PC-9 (cell line): ENCODE results near the gene ZNF638. TPM values are rescaled to one million over a fixed set of nuclear protein-coding genes. Genes with fewer than 3 reads are reported as not detected.

Experiments
- BruUV-seq: library from RNA; stranded (reverse); fragments of 400-500 nt; replicated peaks from 2 replicates; lab custom pipeline; 2021; lab: Mats Ljungman, UMichigan
- CTCF ChIA-PET: fragments of 300-600 bp; sonication (Branson Sonifier 250); formaldehyde crosslinking; loops from one replicate; lab custom pipeline; 2022; ENCODE audit warnings: antibody characterized with exemption; lab: Charles Lee
- POLR2A ChIA-PET: fragments of 300-600 bp; sonication (Branson Sonifier 250); formaldehyde crosslinking; loops from one replicate; lab custom pipeline; 2022; ENCODE audit warnings: antibody characterized with exemption; ENCODE audit not compliant: unreplicated experiment; lab: Charles Lee
- DNase-seq, 2 experiments: peaks; one replicate each; pipeline versions ENCODE4 v3.0.0 to v3.0.0-alpha.2; 2015 to 2022; ENCODE audit warnings: mixed read lengths in 1 of 2
- H2AFZ ChIP-seq: fragments of 200-600 bp; sonication (generic); 2 replicates; pipeline ENCODE4 v1.8.1; 2017; ENCODE audit warnings: antibody characterized with exemption
- H3F3A ChIP-seq: fragments of 200-600 bp; sonication (generic); 2 replicates; pipeline ENCODE4 v1.8.1; 2017; ENCODE audit warnings: antibody characterized with exemption, mild to moderate bottlenecking, low read depth; ENCODE audit not compliant: insufficient read depth
- H3K27ac ChIP-seq: fragments of 200-600 bp; sonication (generic); 2 replicates; pipeline ENCODE4 v1.6.1; 2016; ENCODE audit warnings: mixed run types
- H3K27me3 ChIP-seq: fragments of 200-600 bp; sonication (generic); 2 replicates; pipeline ENCODE4 v1.6.1; 2016; ENCODE audit warnings: low read depth, mixed run types; ENCODE audit not compliant: insufficient read depth
- H3K36me3 ChIP-seq: fragments of 200-600 bp; sonication (generic); 2 replicates; pipeline ENCODE4 v1.6.1; 2016; ENCODE audit warnings: low read depth, mixed run types
- H3K4me1 ChIP-seq: fragments of 200-600 bp; sonication (generic); replicated peaks from 2 replicates; pipeline ENCODE4 v1.6.1; 2016; ENCODE audit warnings: mixed run types; ENCODE audit not compliant: insufficient read depth
- H3K4me2 ChIP-seq: fragments of 200-600 bp; sonication (generic); 2 replicates; pipeline ENCODE4 v1.6.1; 2017; ENCODE audit warnings: mixed run types
- H3K4me3 ChIP-seq: fragments of 200-600 bp; sonication (generic); 2 replicates; pipeline ENCODE4 v1.6.1; 2016; ENCODE audit warnings: mixed run types
- H3K79me2 ChIP-seq: fragments of 200-600 bp; sonication (generic); 2 replicates; pipeline ENCODE4 v1.6.1; 2017; ENCODE audit warnings: low read depth, mixed run types
- H3K9me2 ChIP-seq: fragments of 200-600 bp; sonication (generic); 2 replicates; pipeline ENCODE4 v1.8.1; 2017; ENCODE audit warnings: mild to moderate bottlenecking; ENCODE audit not compliant: insufficient read depth
- H3K9me3 ChIP-seq: fragments of 200-600 bp; sonication (generic); 2 replicates; pipeline ENCODE4 v1.8.1; 2016; ENCODE audit warnings: low read depth; ENCODE audit not compliant: insufficient read depth
- H4K20me1 ChIP-seq: fragments of 200-600 bp; sonication (generic); 2 replicates; pipeline ENCODE4 v1.8.1; 2017; ENCODE audit not compliant: insufficient read depth
- CTCF ChIP-seq: fragments of 200-600 bp; sonication (generic); conservative IDR thresholded peaks from 2 replicates; pipeline ENCODE4 v1.6.1; 2017; ENCODE audit warnings: mixed run types, antibody characterized with exemption, mild to moderate bottlenecking, moderate library complexity
- EZH2 ChIP-seq: fragments of 200-600 bp; sonication (generic); IDR thresholded peaks from 2 replicates; pipeline ENCODE4 v1.8.0; 2017; ENCODE audit warnings: antibody characterized with exemption, low read depth
- intact Hi-C: fragments of 100-400 bp; cut with micrococcal nuclease; formaldehyde crosslinking; loops from one replicate; pipeline ENCODE4 v1.10.0; 2022; ENCODE audit not compliant: unreplicated experiment
- total RNA-seq: library from RNA; stranded (reverse); gene quantifications from 2 replicates; pipeline ENCODE4 v1.2.3, GENCODE V29; 2021

Gene ZNF638
- total RNA-seq, 1 experiment from 2014 or later = 109 TPM

- no TSS peak for BruUV-seq
These were observed 134.3 kb downstream of the ZNF638 start for GRCh38 chr2:71465961-71466300.

GRCh38 chr2:71466301-71467179 lies 135.0 kb downstream of the ZNF638 start:
- no peaks in the 10 kb centered on the region for H3K79me2 ChIP-seq
- intact Hi-C loops = no loop called here

More at GRCh38 chr2:71465961-71466300, 134.3 kb downstream of the ZNF638 start:
- Histone ChIP-seq H3F3A (0 out of 2 replicates have a peak, but pooled peaks cover 4% of the 10 kb centered on the region), H3K4me3 (no peak overlapping the region), H3K36me3 (no peaks in the 10 kb centered on the region), H3K27me3 (no peaks in the 10 kb centered on the region), H3K4me2 (no peak overlapping the region), H3K27ac (no peak overlapping the region), H3K9me2 (no peaks in the 10 kb centered on the region), H3K9me3 (no peaks in the 10 kb centered on the region; the same call in 1 of the 2 replicates), H3K4me1 (peaks cover 8% of the 10 kb centered on the region), H4K20me1 (no peaks in the 10 kb centered on the region), H3K79me2 (no peaks in the 10 kb centered on the region), H2AFZ (no peak overlapping the region)
- ChIA-PET CTCF (no interaction called here), POLR2A (no interaction called here)
- DNase-seq = no peak
- intact Hi-C loops = no loop called here
- TF ChIP-seq EZH2 (no peak), CTCF (no peak)

More at GRCh38 chr2:71466301-71467179, 135.0 kb downstream of the ZNF638 start:
- TSS peak; percentile 39 for BruUV-seq
- H4K20me1 ChIP-seq = no peaks in the 10 kb centered on the region
- POLR2A ChIA-PET = no interaction called here
- peak overlapping the region; percentile 77 for H3K4me2 ChIP-seq
- CTCF ChIA-PET = no interaction called here
- no peaks in the 10 kb centered on the region for H3K36me3 ChIP-seq
- TF ChIP-seq CTCF = no peak
- no peaks in the 10 kb centered on the region; the same call in 1 of the 2 replicates for H3K9me3 ChIP-seq
- H3K27ac ChIP-seq = no peak overlapping the region
- no peaks in the 10 kb centered on the region for H3K27me3 ChIP-seq
- peak overlapping the region; percentile 58 for H3K4me3 ChIP-seq
- no peaks in the 10 kb centered on the region for H3F3A ChIP-seq
- DNase-seq = peak; percentile 33 to 53
- peaks cover 13% of the 10 kb centered on the region for H3K4me1 ChIP-seq
- peak overlapping the region; percentile 85 for H2AFZ ChIP-seq
- no peaks in the 10 kb centered on the region for H3K9me2 ChIP-seq
